SK-N-SH (cell line): ENCODE results near the gene RC3H2. TPM values are rescaled to one million over a fixed set of nuclear protein-coding genes. Genes with fewer than 3 reads are reported as not detected.

Experiments used
- CTCF ChIA-PET: fragments of 300-600, 350-600 bp; formaldehyde crosslinking; extraction: SDS; loops from one replicate; lab custom pipeline; 2021; lab: Yijun Ruan, JAX
- POLR2A ChIA-PET: fragments of 350-600 bp; sonication (Branson Sonifier 250); formaldehyde crosslinking; extraction: SDS; loops from one replicate; lab custom pipeline; 2020; ENCODE audit warnings: antibody characterized with exemption, inconsistent platforms; lab: Yijun Ruan, JAX
- DNase-seq: peaks from one replicate; pipeline ENCODE4 v3.0.0; 2012
- H2AFZ ChIP-seq: fragments of 200-600 bp; sonication (generic); 2 replicates; pipeline ENCODE4 v1.8.1; 2016; ENCODE audit warnings: antibody characterized with exemption, mild to moderate bottlenecking, low read depth
- H3F3A ChIP-seq: fragments of 200-600 bp; sonication (generic); replicated peaks from 2 replicates; pipeline ENCODE3; 2016; ENCODE audit warnings: antibody characterized with exemption, mild to moderate bottlenecking; ENCODE audit not compliant: insufficient read depth
- H3K27ac ChIP-seq, 2 experiments: fragments of 200-500 bp in 1 of 2; fragments of 200-600 bp in 1 of 2; sonication (Bioruptor generic) in 1 of 2; sonication (generic), shearing (Covaris generic) in 1 of 2; 2 replicates each; pipeline versions ENCODE4 v1.5.1 to v1.6.1; 2014 to 2016; ENCODE audit warnings: low read depth in 2 of 2, inconsistent platforms in 1 of 2, low read length in 1 of 2, mild to moderate bottlenecking in 1 of 2, mixed read lengths in 1 of 2
- H3K27me3 ChIP-seq: fragments of 200-600 bp; sonication (generic), shearing (Covaris generic); 2 replicates; pipeline ENCODE4 v1.6.1; 2016; ENCODE audit warnings: mixed run types; ENCODE audit not compliant: insufficient read depth
- H3K36me3 ChIP-seq, 2 experiments: fragments of 200-500 bp in 1 of 2; fragments of 200-600 bp in 1 of 2; sonication (Bioruptor generic) in 1 of 2; sonication (generic) in 1 of 2; replicated peaks in 1 of 2; 2 replicates each; pipeline versions ENCODE3 to v1.5.1; 2014 to 2016; ENCODE audit warnings: low read length in 1 of 2, mild to moderate bottlenecking in 1 of 2; ENCODE audit not compliant: insufficient read depth in 2 of 2, control insufficient read depth in 1 of 2
- H3K4me1 ChIP-seq, 2 experiments: fragments of 200-500 bp in 1 of 2; fragments of 200-600 bp in 1 of 2; sonication (Bioruptor generic) in 1 of 2; sonication (generic), shearing (Covaris generic) in 1 of 2; 2 replicates each; pipeline versions ENCODE4 v1.5.1 to v1.6.1; 2014 to 2016; ENCODE audit warnings: low read depth in 1 of 2, low read length in 1 of 2, mixed run types in 1 of 2; ENCODE audit not compliant: insufficient read depth in 2 of 2, control insufficient read depth in 1 of 2
- H3K4me2 ChIP-seq: fragments of 200-600 bp; sonication (generic), shearing (Covaris generic); 2 replicates; pipeline ENCODE4 v1.6.1; 2017; ENCODE audit warnings: mixed run types
- H3K4me3 ChIP-seq, 2 experiments: fragments of 200-500 bp in 1 of 2; fragments of 200-600 bp in 1 of 2; sonication (Bioruptor generic) in 1 of 2; sonication (generic), shearing (Covaris generic) in 1 of 2; 2 replicates each; pipeline versions ENCODE4 v1.5.1 to v1.8.1; 2014 to 2016; ENCODE audit warnings: low read depth in 2 of 2, inconsistent platforms in 1 of 2, low read length in 1 of 2, mild to moderate bottlenecking in 1 of 2, mixed read lengths in 1 of 2, moderate library complexity in 1 of 2
- H3K79me2 ChIP-seq: fragments of 200-600 bp; sonication (generic); 2 replicates; pipeline ENCODE4 v1.8.1; 2017; ENCODE audit warnings: mild to moderate bottlenecking; ENCODE audit not compliant: insufficient read depth
- H3K9ac ChIP-seq: fragments of 200-600 bp; sonication (generic); 2 replicates; pipeline ENCODE4 v1.6.1; 2017; ENCODE audit warnings: mixed run types
- H3K9me2 ChIP-seq: fragments of 200-600 bp; sonication (generic); 2 replicates; pipeline ENCODE4 v1.6.1; 2017; ENCODE audit warnings: mixed run types
- H3K9me3 ChIP-seq: fragments of 200-600 bp; sonication (generic); 2 replicates; pipeline ENCODE4 v1.6.1; 2017; ENCODE audit warnings: mixed run types, mild to moderate bottlenecking, moderate library complexity
- H4K20me1 ChIP-seq: fragments of 200-600 bp; sonication (generic); 2 replicates; pipeline ENCODE4 v1.6.1; 2017; ENCODE audit warnings: mild to moderate bottlenecking, mixed run types; ENCODE audit not compliant: insufficient read depth
- EZH2phosphoT487 ChIP-seq: fragments of 200-600 bp; sonication (generic); IDR thresholded peaks from 2 replicates; pipeline ENCODE4 v1.6.1; 2017; ENCODE audit warnings: low read depth, mixed run types, mild to moderate bottlenecking, antibody characterized with exemption, moderate library complexity, borderline replicate concordance
- GATA2 ChIP-seq: sonication (generic); formaldehyde crosslinking; IDR thresholded peaks from 2 replicates; pipeline ENCODE4 v1.5.0; 2020; ENCODE audit warnings: mild to moderate bottlenecking, missing genetic modification reagents
- NRF1 ChIP-seq: IDR thresholded peaks from 2 replicates; pipeline ENCODE4 v1.6.1; 2012; ENCODE audit warnings: low read depth, mild to moderate bottlenecking, low read length
- POLR2AphosphoS5 ChIP-seq: IDR thresholded peaks from 2 replicates; pipeline ENCODE4 v1.6.1; 2012; ENCODE audit warnings: low read depth, low read length
- RCOR1 ChIP-seq: fragments of 150-350 bp; IDR thresholded peaks from 2 replicates; pipeline ENCODE4 v1.6.1; 2017; ENCODE audit warnings: antibody characterized with exemption, low read length
- RFX5 ChIP-seq: IDR thresholded peaks from 2 replicates; pipeline ENCODE4 v1.6.1; 2012; ENCODE audit warnings: mild to moderate bottlenecking, improper control_type of control experiment, low read length
- SIN3A ChIP-seq: IDR thresholded peaks from 2 replicates; pipeline ENCODE4 v1.6.1; 2012; ENCODE audit warnings: low read depth, mild to moderate bottlenecking, low read length, moderate library complexity, borderline replicate concordance
- TCF12 ChIP-seq: IDR thresholded peaks from 2 replicates; pipeline ENCODE4 v1.4.0; 2012
- YY1 ChIP-seq: IDR thresholded peaks from 2 replicates; pipeline ENCODE4 v1.4.0; 2012; ENCODE audit warnings: low read depth, mild to moderate bottlenecking
- WGBS: methylation state at CpG from one replicate; pipeline ENCODE4 v1.1.6; 2017; ENCODE audit warnings: low lambda C conversion rate; 5-methylcytosine and 5-hydroxymethylcytosine counted together
- polyA plus RNA-seq, 3 experiments: library from polyadenylated mRNA; depleted of rRNA; stranded (reverse); fragments of >200 nt; gene quantifications; 2 replicates each; pipeline ENCODE4 v1.2.3, GENCODE V29; 2012
- TF ChIP-seq, protein P1 (sequence below): IDR thresholded peaks from 2 replicates; pipeline ENCODE4 v1.4.0; 2012; ENCODE audit warnings: low read depth, borderline replicate concordance
- TF ChIP-seq, protein P2 (sequence below): fragments of 150-350 bp; IDR thresholded peaks from 2 replicates; pipeline ENCODE4 v1.6.1; 2016; ENCODE audit warnings: mild to moderate bottlenecking, low read depth, low read length
- TF ChIP-seq, protein P3 (sequence below): IDR thresholded peaks from 2 replicates; pipeline ENCODE4 v1.4.0; 2012; ENCODE audit warnings: low read depth
- TF ChIP-seq, protein P4 (sequence below): fragments of 150-350 bp; IDR thresholded peaks from 2 replicates; pipeline ENCODE4 v1.6.1; 2017; ENCODE audit warnings: antibody characterized with exemption, low read length, low read depth, borderline replicate concordance

RC3H2 gene
- polyA plus RNA-seq, 1 of the 3 experiments (the other 2 are of a cell fraction), result 12.4 TPM

DNA sequence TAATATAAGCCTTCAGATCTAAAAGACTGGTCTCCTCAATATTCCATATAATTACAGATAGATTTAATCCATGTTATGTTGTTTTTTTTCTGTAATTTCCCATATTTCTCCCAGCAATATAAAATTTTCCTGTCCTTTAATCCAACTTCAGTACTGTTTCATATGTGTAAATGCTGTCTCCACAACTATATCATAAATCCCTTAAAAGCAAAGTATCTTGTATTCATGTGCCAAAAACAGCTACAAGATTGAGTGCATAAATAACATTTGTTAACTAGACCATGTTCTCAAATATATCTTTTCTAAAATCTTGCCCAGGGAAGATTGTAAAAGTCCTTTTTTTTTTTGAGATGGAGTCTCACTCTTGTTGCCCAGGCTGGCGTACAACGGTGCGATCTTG, 41.8 kb downstream of the RC3H2 start:
- H3K79me2 ChIP-seq, result no peaks in the 10 kb centered on the region
- H3K4me2 ChIP-seq, result no peak overlapping the region
- no peaks in the 10 kb centered on the region for H3F3A ChIP-seq
- no peaks in the 10 kb centered on the region for H3K27me3 ChIP-seq
- no peaks in the 10 kb centered on the region for H3K9me3 ChIP-seq
- POLR2A ChIA-PET, result no interaction called here
- CTCF ChIA-PET, result no interaction called here
- H4K20me1 ChIP-seq, result no peaks in the 10 kb centered on the region
- TF ChIP-seq POLR2AphosphoS5 (no peak), RFX5 (no peak), NRF1 (no peak), YY1 (no peak), EZH2phosphoT487 (no peak), RCOR1 (no peak), SIN3A (no peak)
- TF ChIP-seq, protein P1, sequence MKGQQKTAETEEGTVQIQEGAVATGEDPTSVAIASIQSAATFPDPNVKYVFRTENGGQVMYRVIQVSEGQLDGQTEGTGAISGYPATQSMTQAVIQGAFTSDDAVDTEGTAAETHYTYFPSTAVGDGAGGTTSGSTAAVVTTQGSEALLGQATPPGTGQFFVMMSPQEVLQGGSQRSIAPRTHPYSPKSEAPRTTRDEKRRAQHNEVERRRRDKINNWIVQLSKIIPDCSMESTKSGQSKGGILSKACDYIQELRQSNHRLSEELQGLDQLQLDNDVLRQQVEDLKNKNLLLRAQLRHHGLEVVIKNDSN, result no peak
- TF ChIP-seq, protein P2, sequence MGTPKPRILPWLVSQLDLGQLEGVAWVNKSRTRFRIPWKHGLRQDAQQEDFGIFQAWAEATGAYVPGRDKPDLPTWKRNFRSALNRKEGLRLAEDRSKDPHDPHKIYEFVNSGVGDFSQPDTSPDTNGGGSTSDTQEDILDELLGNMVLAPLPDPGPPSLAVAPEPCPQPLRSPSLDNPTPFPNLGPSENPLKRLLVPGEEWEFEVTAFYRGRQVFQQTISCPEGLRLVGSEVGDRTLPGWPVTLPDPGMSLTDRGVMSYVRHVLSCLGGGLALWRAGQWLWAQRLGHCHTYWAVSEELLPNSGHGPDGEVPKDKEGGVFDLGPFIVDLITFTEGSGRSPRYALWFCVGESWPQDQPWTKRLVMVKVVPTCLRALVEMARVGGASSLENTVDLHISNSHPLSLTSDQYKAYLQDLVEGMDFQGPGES, result no peak
- TF ChIP-seq, protein P3, sequence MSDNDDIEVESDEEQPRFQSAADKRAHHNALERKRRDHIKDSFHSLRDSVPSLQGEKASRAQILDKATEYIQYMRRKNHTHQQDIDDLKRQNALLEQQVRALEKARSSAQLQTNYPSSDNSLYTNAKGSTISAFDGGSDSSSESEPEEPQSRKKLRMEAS, result no peak
- TF ChIP-seq, all 33 proteins: peak for 0
- 96% methylated on average over 3 of the region's 3 CpGs for WGBS
- no peak overlapping the region for H3K27ac ChIP-seq
- no peak overlapping the region for H3K4me3 ChIP-seq
- no peaks in the 10 kb centered on the region for H3K9me2 ChIP-seq
- H3K9ac ChIP-seq, result no peak overlapping the region
- peaks cover 46 to 65% of the 10 kb centered on the region in 2 experiments for H3K36me3 ChIP-seq
- no peak overlapping the region for H2AFZ ChIP-seq
- H3K4me1 ChIP-seq, result no peaks in the 10 kb centered on the region
- no peak for DNase-seq

GRCh38 chr9:122860319-122861142, 44.6 kb downstream of the RC3H2 start:
- POLR2A ChIA-PET, result no interaction called here
- Histone ChIP-seq H3K9me2 (no peaks in the 10 kb centered on the region), H3K4me1 (no peaks in the 10 kb centered on the region), H3K4me2 (no peak overlapping the region), H3K79me2 (peaks cover 6% of the 10 kb centered on the region; the same call in 1 of the 2 replicates), H3K9ac (no peak overlapping the region), H3F3A (no peaks in the 10 kb centered on the region), H3K36me3 (peaks cover 68 to 88% of the 10 kb centered on the region in 2 experiments), H3K27me3 (no peaks in the 10 kb centered on the region), H3K27ac (no peak overlapping the region), H4K20me1 (no peaks in the 10 kb centered on the region), H2AFZ (no peak overlapping the region), H3K9me3 (no peaks in the 10 kb centered on the region), H3K4me3 (no peak overlapping the region)
- TF ChIP-seq, protein P3, result no peak
- TF ChIP-seq TCF12 (no peak), YY1 (no peak), GATA2 (CRISPR knock-in tag) (no peak)
- TF ChIP-seq, protein P4, sequence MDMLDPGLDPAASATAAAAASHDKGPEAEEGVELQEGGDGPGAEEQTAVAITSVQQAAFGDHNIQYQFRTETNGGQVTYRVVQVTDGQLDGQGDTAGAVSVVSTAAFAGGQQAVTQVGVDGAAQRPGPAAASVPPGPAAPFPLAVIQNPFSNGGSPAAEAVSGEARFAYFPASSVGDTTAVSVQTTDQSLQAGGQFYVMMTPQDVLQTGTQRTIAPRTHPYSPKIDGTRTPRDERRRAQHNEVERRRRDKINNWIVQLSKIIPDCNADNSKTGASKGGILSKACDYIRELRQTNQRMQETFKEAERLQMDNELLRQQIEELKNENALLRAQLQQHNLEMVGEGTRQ, result no peak
- no peak for DNase-seq
- 83% methylated on average over 8 of the region's 8 CpGs for WGBS
- CTCF ChIA-PET, result interaction anchor here (0.7 kb wide), 1 partner anchor 206 kb away, joined by 3 read pairs; no protein-coding TSS in a partner anchor
